ENCODE results near the gene PRKCB.

The PRKCB gene

GRCh38 chr16:23835390-23836077 is at the start of gene PRKCB:
PRKCB (plus strand) TSS chr16:23835983.
- peak; percentile 88 to 92 for DNase-seq

DNA sequence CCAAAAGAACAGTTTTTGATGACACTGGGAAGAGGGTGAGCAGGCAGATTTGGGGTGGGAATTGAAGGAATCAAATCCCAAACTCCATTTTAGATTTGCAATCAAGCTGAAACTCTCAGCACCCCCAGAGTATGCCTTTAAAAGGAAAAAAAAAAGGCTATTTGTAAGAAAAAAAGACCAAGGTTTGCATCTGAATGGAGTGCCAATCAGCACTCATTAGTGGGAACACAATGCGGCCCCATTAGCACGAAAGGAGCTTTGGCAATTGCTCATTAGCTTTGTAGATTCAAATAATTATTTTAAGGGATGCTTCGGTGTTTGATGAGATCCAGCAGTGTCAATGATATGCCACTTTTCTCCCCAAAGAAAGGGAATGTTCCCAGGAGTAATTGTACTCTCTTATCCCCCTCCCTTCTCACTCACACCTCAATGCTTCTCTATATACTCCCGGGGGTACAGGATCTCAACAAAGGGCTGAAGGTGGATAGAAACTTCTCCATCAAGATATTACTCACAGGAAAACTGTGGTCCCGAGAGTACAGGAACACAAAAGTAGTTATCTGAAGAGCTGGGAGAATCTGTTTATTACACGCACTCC is 48.7 kb upstream of the PRKCB start:
- no peak for DNase-seq

DNA sequence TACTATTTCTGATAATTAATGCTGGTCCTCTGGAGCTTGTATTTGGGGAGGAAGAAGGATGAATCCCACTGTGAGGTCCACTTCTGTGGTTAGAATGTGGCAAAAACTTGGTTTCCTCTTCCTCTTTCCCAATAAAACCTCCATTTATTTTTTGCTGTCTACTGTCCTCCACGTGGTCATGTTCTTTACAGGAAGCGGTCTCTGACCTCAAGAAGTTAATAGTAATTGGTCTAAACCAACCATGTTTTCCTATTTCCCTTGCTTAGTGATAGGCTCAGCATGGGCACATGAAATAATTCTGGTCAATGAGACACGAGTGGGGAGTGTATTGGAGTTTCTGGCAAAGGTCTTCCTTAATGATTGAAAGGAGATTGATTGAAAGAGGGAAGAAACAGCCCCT is 47.1 kb upstream of the PRKCB start:
- DNase-seq = no peak

DNA sequence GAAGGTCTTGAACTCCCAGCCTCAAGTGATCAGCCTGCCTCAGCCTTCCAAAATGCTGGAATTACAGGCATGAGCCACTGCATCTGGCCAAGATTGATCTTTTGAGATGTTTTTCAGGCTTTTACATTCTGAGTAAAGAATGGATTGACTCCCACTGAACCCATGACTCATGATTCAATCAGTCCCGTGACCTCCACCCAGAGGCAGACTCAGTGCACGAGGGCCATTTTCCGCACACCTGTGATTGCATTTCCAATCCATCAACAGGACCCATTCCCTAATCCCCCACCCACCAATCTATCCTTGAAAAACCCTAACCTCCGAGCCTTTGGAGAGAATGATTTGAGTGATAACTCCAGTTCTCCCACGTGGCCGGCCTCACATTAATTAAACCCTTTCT is 40.4 kb upstream of the PRKCB start:
- no peak for DNase-seq

- no peak for DNase-seq
Measured at GRCh38 chr16:23796941-23797340, 38.8 kb upstream of the PRKCB start.

GRCh38 chr16:23801378-23801777 is 34.4 kb upstream of the PRKCB start:
- DNase-seq = peak; percentile 64 to 82

- no peak for DNase-seq
Measured at GRCh38 chr16:23802776-23803175, 33.0 kb upstream of the PRKCB start.

GRCh38 chr16:23803591-23804123 is 32.1 kb upstream of the PRKCB start:
- DNase-seq = peak; percentile 55 to 67

- no peak for DNase-seq
Measured at GRCh38 chr16:23807028-23807427, 28.8 kb upstream of the PRKCB start.

GRCh38 chr16:23821467-23821866 is 14.3 kb upstream of the PRKCB start:
- DNase-seq = no peak

- DNase-seq = no peak
Measured at GRCh38 chr16:23821875-23822688, 13.7 kb upstream of the PRKCB start.

DNA sequence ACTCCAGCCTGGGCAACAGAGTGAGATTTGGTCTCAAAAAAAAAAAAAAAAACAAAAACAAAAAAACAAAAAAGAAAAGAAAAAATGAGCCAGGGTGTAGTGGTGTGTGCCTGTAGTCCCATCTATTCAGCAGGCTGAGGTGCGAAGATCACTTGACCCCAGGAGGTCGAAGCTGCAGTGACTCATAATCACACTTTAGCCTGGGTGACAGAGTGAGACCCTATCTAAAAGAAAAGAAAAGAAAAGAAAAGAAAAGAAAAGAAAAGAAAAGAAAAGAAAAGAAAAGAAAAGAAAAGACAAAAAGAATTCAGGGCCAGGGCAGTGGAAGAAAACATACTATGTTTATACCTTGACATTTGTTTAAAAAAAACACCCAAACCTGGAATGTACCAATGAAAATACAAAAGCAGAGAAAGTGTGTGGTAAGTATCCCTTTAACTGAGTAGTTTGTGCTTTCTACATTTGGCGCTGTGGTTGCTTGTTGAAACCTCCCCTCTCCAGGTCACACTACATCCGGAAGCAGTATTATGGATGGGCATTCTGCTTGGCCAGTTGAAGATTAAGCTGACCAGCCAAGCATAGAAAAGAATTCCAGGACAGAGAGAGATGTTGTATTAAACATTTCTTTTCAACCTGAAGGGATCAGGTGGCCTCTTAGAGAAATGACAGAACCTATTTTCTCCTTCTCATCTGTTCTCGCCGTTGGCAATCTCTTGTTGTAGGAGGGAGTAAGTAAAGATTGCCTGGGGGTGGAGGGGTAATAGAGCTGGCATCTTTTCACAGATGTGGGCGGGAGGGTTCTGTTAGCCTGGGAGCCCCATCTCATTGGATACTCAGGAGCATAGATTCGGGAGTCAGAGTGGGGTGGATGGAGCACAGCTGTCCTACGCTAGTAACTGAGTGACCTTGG is 12.1 kb upstream of the PRKCB start:
- no peak for DNase-seq

- DNase-seq = no peak
Measured at GRCh38 chr16:23824909-23825308, 10.9 kb upstream of the PRKCB start.

GRCh38 chr16:23826528-23827045 is 9.2 kb upstream of the PRKCB start:
- DNase-seq = no peak

DNA sequence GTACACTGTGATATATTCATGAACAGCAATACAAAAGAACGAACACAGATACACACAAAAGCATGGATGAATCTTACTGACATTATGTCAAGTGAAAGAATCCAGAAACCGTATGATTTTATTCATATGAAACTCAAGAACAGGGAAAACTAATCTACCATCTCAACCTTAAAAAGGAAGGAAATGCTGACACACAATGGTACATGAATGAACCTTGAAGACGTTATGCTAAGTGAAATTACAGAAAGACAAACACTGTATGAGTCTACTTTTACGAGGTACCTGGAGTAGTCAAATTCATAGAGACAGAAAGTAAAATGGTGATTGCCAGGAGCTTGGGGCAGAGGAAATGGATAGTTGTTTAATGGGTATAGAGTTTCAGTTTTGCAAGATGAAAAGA is 8.7 kb upstream of the PRKCB start:
- DNase-seq = no peak

DNA sequence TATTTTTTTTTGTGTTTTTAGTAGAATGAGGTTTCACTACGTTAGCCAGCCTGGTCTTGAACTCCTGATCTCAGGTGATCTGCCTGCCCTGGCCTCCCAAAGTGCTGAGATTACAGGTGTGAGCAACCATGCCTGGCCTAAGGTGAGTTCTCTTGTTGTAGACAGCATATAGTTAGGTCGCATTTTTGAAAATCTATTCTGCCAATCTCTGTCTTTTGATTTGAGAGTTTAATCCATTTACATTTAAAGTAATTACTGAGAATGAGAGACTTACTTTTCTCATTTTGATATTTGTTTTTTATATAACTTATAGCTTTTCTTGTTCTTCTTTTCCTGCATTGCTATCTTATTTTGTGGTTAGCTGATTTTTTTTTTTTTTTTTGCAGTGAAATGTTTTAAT is 6.3 kb upstream of the PRKCB start:
- no peak for DNase-seq

GRCh38 chr16:23830276-23830675 is 5.5 kb upstream of the PRKCB start:
- DNase-seq = no peak

GRCh38 chr16:23832882-23833281 is 2.9 kb upstream of the PRKCB start:
- no peak for DNase-seq

DNA sequence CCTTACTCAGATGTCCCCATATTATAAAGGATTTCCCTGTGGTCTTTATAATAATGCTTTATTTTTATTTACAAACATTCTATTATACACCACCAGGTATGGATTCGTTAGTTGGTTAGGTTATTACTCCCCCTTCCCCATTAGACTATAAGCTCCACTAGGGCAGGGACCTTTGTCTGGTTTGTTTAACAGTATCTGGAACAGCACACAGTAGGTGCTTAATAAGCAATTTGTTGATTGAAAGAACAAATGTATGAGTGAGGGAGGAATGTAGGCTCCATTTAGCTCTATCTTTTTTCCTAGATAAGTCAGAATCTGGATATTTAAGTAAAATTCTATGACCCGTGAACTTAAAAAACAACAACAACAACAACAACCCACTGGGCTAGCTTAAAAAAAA is 2.3 kb upstream of the PRKCB start:
- DNase-seq = no peak

- DNase-seq = no peak
Measured at GRCh38 chr16:23833960-23834685, 1.7 kb upstream of the PRKCB start.

- no peak for DNase-seq
Measured at GRCh38 chr16:23836078-23836403, 258 bp downstream of the PRKCB start.
